Loucy (cell line): Measurements from ENCODE around the gene DHFR.

Experiments used
- H2AFZ ChIP-seq: fragments of 200-600 bp; sonication (generic); 2 replicates; pipeline ENCODE4 v1.6.0; 2016; ENCODE audit warnings: antibody characterized with exemption, mild to moderate bottlenecking, low read length, moderate library complexity
- H3F3A ChIP-seq: fragments of 200-600 bp; 2 replicates; pipeline ENCODE4 v1.6.0; 2016; ENCODE audit warnings: antibody characterized with exemption, low read depth, mild to moderate bottlenecking
- H3K27me3 ChIP-seq: fragments of 200-600 bp; sonication (generic); 2 replicates; pipeline ENCODE4 v1.6.1; 2014; ENCODE audit warnings: low read length, mild to moderate bottlenecking; ENCODE audit not compliant: insufficient read depth, poor library complexity, severe bottlenecking
- H3K36me3 ChIP-seq: fragments of 200-600 bp; sonication (generic); 2 replicates; pipeline ENCODE4 v1.6.1; 2016; ENCODE audit warnings: low read length; ENCODE audit not compliant: insufficient read depth
- H3K4me1 ChIP-seq: fragments of 200-600 bp; sonication (generic); 2 replicates; pipeline ENCODE4 v1.5.1; 2014; ENCODE audit warnings: low read length, mild to moderate bottlenecking; ENCODE audit not compliant: insufficient read depth, poor library complexity, severe bottlenecking
- H3K4me2 ChIP-seq: fragments of 200-600 bp; sonication (generic); 2 replicates; pipeline ENCODE4 v1.6.0; 2014; ENCODE audit warnings: antibody characterized with exemption, low read length, low read depth, mild to moderate bottlenecking; ENCODE audit not compliant: poor library complexity, severe bottlenecking
- H3K4me3 ChIP-seq: fragments of 200-600 bp; sonication (generic); 2 replicates; pipeline ENCODE4 v1.5.1; 2014; ENCODE audit warnings: low read length, mild to moderate bottlenecking, mixed read lengths; ENCODE audit not compliant: poor library complexity, severe bottlenecking
- H3K79me2 ChIP-seq: fragments of 200-600 bp; sonication (generic); 2 replicates; pipeline ENCODE4 v1.6.1; 2014; ENCODE audit warnings: low read length; ENCODE audit not compliant: insufficient read depth
- H3K9ac ChIP-seq: fragments of 200-600 bp; sonication (generic); 2 replicates; pipeline ENCODE4 v1.6.0; 2014; ENCODE audit warnings: mild to moderate bottlenecking, low read depth, low read length, moderate library complexity; ENCODE audit not compliant: poor library complexity, severe bottlenecking
- H3K9me2 ChIP-seq: fragments of 200-600 bp; sonication (generic); replicated peaks from 2 replicates; pipeline ENCODE4 v1.6.1; 2016; ENCODE audit warnings: low read depth, low read length, mixed read lengths
- H3K9me3 ChIP-seq: fragments of 200-600 bp; sonication (generic); 2 replicates; pipeline ENCODE4 v1.6.1; 2014; ENCODE audit warnings: mild to moderate bottlenecking, antibody characterized with exemption, low read length, low read depth; ENCODE audit not compliant: insufficient read depth
- H4K20me1 ChIP-seq: fragments of 200-600 bp; sonication (generic); 2 replicates; pipeline ENCODE4 v1.6.0; 2014; ENCODE audit warnings: antibody characterized with exemption, low read length, mild to moderate bottlenecking; ENCODE audit not compliant: insufficient read depth, poor library complexity, severe bottlenecking
- CTCF ChIP-seq: fragments of 200-600 bp; sonication (generic); conservative IDR thresholded peaks from 2 replicates; pipeline ENCODE4 v1.5.1; 2014; ENCODE audit warnings: mild to moderate bottlenecking, antibody characterized with exemption, low read length
- EZH2phosphoT487 ChIP-seq: fragments of 200-600 bp; IDR thresholded peaks from 2 replicates; pipeline ENCODE4 v1.6.1; 2018; ENCODE audit warnings: antibody characterized with exemption, mild to moderate bottlenecking, moderate library complexity, borderline replicate concordance

DHFR gene

GRCh38 chr5:80689627-80690026 is 34.8 kb upstream of the DHFR start:
- Histone ChIP-seq H4K20me1 (no peaks in the 10 kb centered on the region), H2AFZ (no peak overlapping the region), H3K4me1 (no peaks in the 10 kb centered on the region), H3K9me2 (no peaks in the 10 kb centered on the region), H3K9ac (no peak overlapping the region), H3K79me2 (peaks cover 17% of the 10 kb centered on the region; the same call in 1 of the 2 replicates), H3F3A (no peaks in the 10 kb centered on the region), H3K9me3 (no peaks in the 10 kb centered on the region), H3K4me3 (no peak overlapping the region), H3K36me3 (peaks cover 27% of the 10 kb centered on the region; the same call in 1 of the 2 replicates), H3K4me2 (no peak overlapping the region), H3K27me3 (no peaks in the 10 kb centered on the region)
- TF ChIP-seq EZH2phosphoT487 = no peak
- no peak for TF ChIP-seq CTCF

- Histone ChIP-seq H3K9me3 (no peaks in the 10 kb centered on the region), H3K4me1 (no peaks in the 10 kb centered on the region), H3K4me2 (no peak overlapping the region), H3K36me3 (peaks cover 30% of the 10 kb centered on the region; the same call in 1 of the 2 replicates), H3K27me3 (no peaks in the 10 kb centered on the region), H3K9ac (no peak overlapping the region), H3F3A (no peaks in the 10 kb centered on the region), H2AFZ (no peak overlapping the region), H3K9me2 (no peaks in the 10 kb centered on the region), H4K20me1 (no peaks in the 10 kb centered on the region), H3K79me2 (peaks cover 20% of the 10 kb centered on the region; the same call in 1 of the 2 replicates), H3K4me3 (no peak overlapping the region)
- TF ChIP-seq CTCF (no peak), EZH2phosphoT487 (no peak)
Measured at GRCh38 chr5:80688648-80689420, 34.1 kb upstream of the DHFR start.

- Histone ChIP-seq H3K9me3 (no peaks in the 10 kb centered on the region), H3K9me2 (no peaks in the 10 kb centered on the region), H2AFZ (no peak overlapping the region), H3K27me3 (no peaks in the 10 kb centered on the region), H3K4me2 (no peak overlapping the region), H3K4me1 (no peaks in the 10 kb centered on the region), H4K20me1 (no peaks in the 10 kb centered on the region), H3K36me3 (peaks cover 42% of the 10 kb centered on the region; the same call in 1 of the 2 replicates), H3K4me3 (no peak overlapping the region), H3F3A (no peaks in the 10 kb centered on the region), H3K9ac (no peak overlapping the region), H3K79me2 (peaks cover 21% of the 10 kb centered on the region; the same call in 1 of the 2 replicates)
- TF ChIP-seq CTCF (peak; percentile 62), EZH2phosphoT487 (no peak)
Measured at GRCh38 chr5:80686757-80687156, 32.0 kb upstream of the DHFR start.
